SU-DHL-6 (cell line): ENCODE measurements around the gene TAF10.

ENCODE experiments used
- H2AFZ ChIP-seq: fragments of 200-600 bp; sonication (generic); 2 replicates; pipeline ENCODE4 v1.6.1; 2014; ENCODE audit warnings: low read depth, mild to moderate bottlenecking, moderate library complexity, mixed read lengths, antibody characterized with exemption, low read length; ENCODE audit not compliant: severe bottlenecking
- H3F3A ChIP-seq: fragments of 200-600 bp; shearing (Covaris generic); 2 replicates; pipeline ENCODE4 v1.6.0; 2016; ENCODE audit warnings: antibody characterized with exemption, mild to moderate bottlenecking; ENCODE audit not compliant: insufficient read depth
- H3K27ac ChIP-seq: fragments of 200-600 bp; sonication (generic); 2 replicates; pipeline ENCODE4 v1.5.1; 2016; ENCODE audit warnings: low read depth, mild to moderate bottlenecking, low read length, moderate library complexity, mixed read lengths
- H3K27me3 ChIP-seq: fragments of 200-600 bp; sonication (generic), shearing (Covaris generic); 2 replicates; pipeline ENCODE4 v1.6.0; 2014; ENCODE audit warnings: mild to moderate bottlenecking, low read length
- H3K36me3 ChIP-seq: fragments of 200-600 bp; sonication (generic); 2 replicates; pipeline ENCODE4 v1.6.1; 2014; ENCODE audit warnings: mild to moderate bottlenecking, low read length, mixed read lengths
- H3K4me2 ChIP-seq: fragments of 300-600, 200-600 bp; shearing (Covaris generic), sonication (generic); 2 replicates; pipeline ENCODE4 v1.6.0; 2014; ENCODE audit warnings: low read length, low read depth, mild to moderate bottlenecking; ENCODE audit not compliant: poor library complexity, severe bottlenecking
- H3K4me3 ChIP-seq: fragments of 200-600 bp; sonication (generic); 2 replicates; pipeline ENCODE4 v1.5.1; 2014; ENCODE audit warnings: antibody characterized with exemption, low read length, mild to moderate bottlenecking, mixed read lengths; ENCODE audit not compliant: insufficient read depth, poor library complexity, severe bottlenecking
- H3K79me2 ChIP-seq: fragments of 200-600 bp; sonication (generic); 2 replicates; pipeline ENCODE4 v1.6.1; 2014; ENCODE audit warnings: mild to moderate bottlenecking, low read length, moderate library complexity; ENCODE audit not compliant: insufficient read depth
- H3K9ac ChIP-seq: fragments of 200-600 bp; sonication (generic); 2 replicates; pipeline ENCODE4 v1.7.0; 2014; ENCODE audit warnings: mild to moderate bottlenecking, low read length
- H3K9me2 ChIP-seq: fragments of 200-600 bp; sonication (generic); replicated peaks from 2 replicates; pipeline ENCODE4 v1.6.1; 2014; ENCODE audit warnings: low read length; ENCODE audit not compliant: insufficient read depth
- H3K9me3 ChIP-seq: fragments of 200-600 bp; sonication (generic); 2 replicates; pipeline ENCODE4 v1.6.1; 2014; ENCODE audit warnings: low read length, mixed read lengths; ENCODE audit not compliant: insufficient read depth
- H4K20me1 ChIP-seq: fragments of 200-600 bp; sonication (generic); 2 replicates; pipeline ENCODE4 v1.6.1; 2014; ENCODE audit warnings: low read depth, mild to moderate bottlenecking, antibody characterized with exemption, low read length, moderate library complexity, mixed read lengths
- EZH2phosphoT487 ChIP-seq: fragments of 200-600 bp; sonication (generic), shearing (Covaris generic); conservative IDR thresholded peaks from 2 replicates; pipeline ENCODE4 v1.6.1; 2018; ENCODE audit warnings: mild to moderate bottlenecking, antibody characterized with exemption, low read length, moderate library complexity, mixed read lengths
- TF ChIP-seq, protein P1 (sequence below): fragments of 200-600 bp; sonication (generic); IDR thresholded peaks from one replicate; pipeline ENCODE4 v1.5.1; 2017; ENCODE audit warnings: antibody characterized with exemption, mild to moderate bottlenecking, low read length, moderate library complexity; ENCODE audit not compliant: insufficient read depth, poor library complexity, severe bottlenecking

TAF10 gene

DNA sequence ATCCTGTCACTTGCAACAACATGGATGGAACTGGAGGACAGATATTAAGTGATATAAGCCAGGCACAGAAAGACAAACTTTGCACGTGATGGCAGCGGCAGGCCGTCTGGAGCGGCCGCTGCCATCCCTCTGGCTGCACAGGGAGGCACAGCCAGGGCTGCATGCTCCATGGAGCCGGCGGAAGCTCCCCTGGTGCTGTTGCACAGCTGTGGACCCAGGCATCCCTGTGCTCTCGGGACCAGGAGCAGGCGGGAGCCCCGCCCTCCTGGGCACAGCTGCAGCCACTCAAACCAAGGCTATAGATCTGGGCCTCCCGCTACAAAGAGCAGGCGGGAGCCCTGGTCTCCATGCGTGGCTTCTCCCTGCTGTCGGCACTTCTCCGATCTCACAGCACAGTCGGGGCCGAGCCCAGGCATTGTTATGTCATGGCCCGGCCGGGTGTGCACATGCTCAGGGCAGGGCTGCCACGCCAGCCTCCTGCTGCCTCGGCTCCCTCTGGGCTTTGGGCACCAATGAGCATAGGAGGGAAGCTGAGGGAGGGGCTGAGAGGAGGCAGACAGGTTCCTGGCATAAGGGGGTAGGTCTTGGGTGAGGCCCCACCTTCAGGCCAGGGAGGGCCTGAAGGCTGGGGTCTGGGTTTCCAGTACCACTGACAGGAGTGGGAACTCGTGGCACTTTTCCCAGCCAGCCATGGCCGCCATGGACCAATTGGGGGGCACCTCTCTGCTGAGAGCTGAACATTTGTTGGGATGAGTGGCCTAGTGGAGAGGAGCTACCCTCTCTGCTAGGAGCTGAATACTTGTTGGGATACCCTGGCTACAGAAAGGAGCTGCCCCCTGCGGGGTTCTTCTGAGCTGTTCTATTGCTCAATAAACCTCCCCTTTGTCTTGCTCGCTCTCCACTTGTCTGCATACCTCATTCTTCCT lies 25.3 kb downstream of the TAF10 start:
- Histone ChIP-seq H3K4me2 (no peak overlapping the region), H3K36me3 (peaks cover 22% of the 10 kb centered on the region; the same call in 1 of the 2 replicates), H3K4me3 (no peak overlapping the region)

DNA sequence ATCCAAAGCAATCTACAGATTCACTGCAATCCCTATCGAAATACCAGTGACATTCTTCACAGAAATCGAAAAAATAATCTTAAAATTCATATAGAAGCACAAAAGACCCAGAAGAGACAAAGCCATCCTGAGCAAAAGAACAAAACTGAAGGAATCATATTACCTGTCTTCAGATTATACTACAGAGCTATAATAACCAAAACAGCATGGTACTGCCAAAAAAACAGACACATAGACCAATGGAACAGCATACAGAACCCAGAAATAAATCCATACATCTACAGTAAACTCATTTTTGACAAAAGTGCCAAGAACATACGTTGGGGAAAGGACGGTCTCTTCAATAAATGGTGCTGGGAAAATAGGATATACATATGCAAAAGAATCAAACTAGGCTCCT lies 27.5 kb downstream of the TAF10 start:
- no peak overlapping the region for H2AFZ ChIP-seq
- no peak overlapping the region for H3K9ac ChIP-seq
- H3K4me2 ChIP-seq = no peak overlapping the region
- no peak overlapping the region for H3K27ac ChIP-seq
- H4K20me1 ChIP-seq = no peaks in the 10 kb centered on the region
- H3K79me2 ChIP-seq = no peaks in the 10 kb centered on the region
- no peaks in the 10 kb centered on the region for H3K27me3 ChIP-seq
- TF ChIP-seq EZH2phosphoT487 = no peak
- TF ChIP-seq, protein P1, sequence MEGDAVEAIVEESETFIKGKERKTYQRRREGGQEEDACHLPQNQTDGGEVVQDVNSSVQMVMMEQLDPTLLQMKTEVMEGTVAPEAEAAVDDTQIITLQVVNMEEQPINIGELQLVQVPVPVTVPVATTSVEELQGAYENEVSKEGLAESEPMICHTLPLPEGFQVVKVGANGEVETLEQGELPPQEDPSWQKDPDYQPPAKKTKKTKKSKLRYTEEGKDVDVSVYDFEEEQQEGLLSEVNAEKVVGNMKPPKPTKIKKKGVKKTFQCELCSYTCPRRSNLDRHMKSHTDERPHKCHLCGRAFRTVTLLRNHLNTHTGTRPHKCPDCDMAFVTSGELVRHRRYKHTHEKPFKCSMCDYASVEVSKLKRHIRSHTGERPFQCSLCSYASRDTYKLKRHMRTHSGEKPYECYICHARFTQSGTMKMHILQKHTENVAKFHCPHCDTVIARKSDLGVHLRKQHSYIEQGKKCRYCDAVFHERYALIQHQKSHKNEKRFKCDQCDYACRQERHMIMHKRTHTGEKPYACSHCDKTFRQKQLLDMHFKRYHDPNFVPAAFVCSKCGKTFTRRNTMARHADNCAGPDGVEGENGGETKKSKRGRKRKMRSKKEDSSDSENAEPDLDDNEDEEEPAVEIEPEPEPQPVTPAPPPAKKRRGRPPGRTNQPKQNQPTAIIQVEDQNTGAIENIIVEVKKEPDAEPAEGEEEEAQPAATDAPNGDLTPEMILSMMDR = no peak
- peaks cover 12% of the 10 kb centered on the region for H3F3A ChIP-seq
- H3K4me3 ChIP-seq = no peak overlapping the region
- H3K9me2 ChIP-seq = no peaks in the 10 kb centered on the region
- H3K9me3 ChIP-seq = peaks cover 7% of the 10 kb centered on the region; the same call in 1 of the 2 replicates
- 0 out of 2 replicates have a peak, but pooled peaks cover 13% of the 10 kb centered on the region for H3K36me3 ChIP-seq

More for the DNA sequence above, 25.3 kb downstream of the TAF10 start:
- Histone ChIP-seq H2AFZ (no peak overlapping the region), H3K9ac (no peak overlapping the region), H3K79me2 (no peaks in the 10 kb centered on the region), H3K27me3 (no peaks in the 10 kb centered on the region), H3K9me3 (peaks cover 7% of the 10 kb centered on the region; the same call in 1 of the 2 replicates), H3K9me2 (no peaks in the 10 kb centered on the region), H3K27ac (no peak overlapping the region), H4K20me1 (no peaks in the 10 kb centered on the region), H3F3A (peaks cover 15% of the 10 kb centered on the region)
- TF ChIP-seq, protein P1 = no peak
- no peak for TF ChIP-seq EZH2phosphoT487

DNA sequence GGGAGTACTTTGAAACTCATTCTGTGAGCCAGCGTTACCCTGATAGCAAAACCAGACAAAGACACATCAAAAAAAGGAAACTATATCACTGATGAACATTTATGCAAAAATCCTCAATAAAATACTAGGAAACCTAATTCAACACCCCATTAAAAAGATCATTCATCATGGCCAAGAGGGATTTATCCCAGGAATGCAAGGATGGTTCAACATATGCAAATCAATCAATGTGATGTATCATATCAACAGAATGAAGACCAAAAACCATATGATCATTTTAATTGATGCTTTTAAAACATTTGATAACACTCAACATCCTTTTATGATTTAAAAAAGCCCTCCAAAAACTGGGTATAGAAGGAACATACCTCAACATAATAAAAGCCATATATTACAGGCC lies 28.4 kb downstream of the TAF10 start:
- H3K9ac ChIP-seq = no peak overlapping the region
- H4K20me1 ChIP-seq = no peaks in the 10 kb centered on the region
- no peak overlapping the region for H3K27ac ChIP-seq
- no peaks in the 10 kb centered on the region for H3K9me2 ChIP-seq
- TF ChIP-seq, protein P1 = no peak
- TF ChIP-seq EZH2phosphoT487 = no peak
- H3K27me3 ChIP-seq = no peaks in the 10 kb centered on the region
- H2AFZ ChIP-seq = no peak overlapping the region
- H3K36me3 ChIP-seq = 0 out of 2 replicates have a peak, but pooled peaks cover 13% of the 10 kb centered on the region
- peaks cover 7% of the 10 kb centered on the region; the same call in 1 of the 2 replicates for H3K9me3 ChIP-seq
- no peak overlapping the region for H3K4me3 ChIP-seq
- peaks cover 4% of the 10 kb centered on the region for H3F3A ChIP-seq
- H3K4me2 ChIP-seq = no peak overlapping the region
- H3K79me2 ChIP-seq = no peaks in the 10 kb centered on the region
